Natural killer cell (primary cell): ENCODE data around the gene LY6G6F. TPM values are rescaled to one million over a fixed set of nuclear protein-coding genes. Genes with fewer than 3 reads are reported as not detected.

Source experiments
- ATAC-seq, 3 donors: fragments of 150-1000 bp in 2 of 3; fragments of 200-7000 bp in 1 of 3; cut with Tn5 transposase; 1 replicate in 1 of 3; 2 replicates in 2 of 3; pipeline ENCODE4 v1.10.0; 2021; ENCODE audit warnings: mild to moderate bottlenecking in 2 of 3, moderate library complexity in 2 of 3
- DNase-seq, 2 donors: peaks; one replicate each; pipeline versions ENCODE4 v3.0.0 to v3.0.0-alpha.2; 2013 to 2021; ENCODE audit warnings: mixed read lengths in 1 of 2
- H3K27ac ChIP-seq: one replicate; pipeline ENCODE4 v1.5.1; 2013; ENCODE audit warnings: mild to moderate bottlenecking, low read length
- H3K27me3 ChIP-seq: one replicate; pipeline ENCODE4 v1.6.1; 2013; ENCODE audit warnings: low read length; ENCODE audit not compliant: control insufficient read depth, insufficient read depth
- H3K36me3 ChIP-seq: one replicate; pipeline ENCODE4 v1.6.1; 2013; ENCODE audit warnings: low read length; ENCODE audit not compliant: control insufficient read depth, insufficient read depth
- H3K4me1 ChIP-seq: one replicate; pipeline ENCODE4 v1.6.1; 2013; ENCODE audit warnings: low read length; ENCODE audit not compliant: control insufficient read depth, insufficient read depth
- H3K4me3 ChIP-seq: one replicate; pipeline ENCODE4 v1.5.1; 2013; ENCODE audit warnings: low read length
- H3K9me3 ChIP-seq: one replicate; pipeline ENCODE4 v1.6.1; 2013; ENCODE audit warnings: low read length; ENCODE audit not compliant: control insufficient read depth, insufficient read depth
- H3K27ac Mint-ChIP-seq, 2 donors: one replicate each; pipeline ENCODE4 v1.8.0; 2022; ENCODE audit warnings: mild to moderate bottlenecking in 2 of 2, mixed read lengths in 2 of 2, moderate library complexity in 1 of 2
- H3K27me3 Mint-ChIP-seq, 2 donors: one replicate each; pipeline ENCODE4 v1.8.0; 2022; ENCODE audit warnings: low read depth in 2 of 2, mixed read lengths in 2 of 2
- H3K36me3 Mint-ChIP-seq: one replicate; pipeline ENCODE4 v1.8.0; 2022; ENCODE audit warnings: mixed read lengths
- H3K4me1 Mint-ChIP-seq, 2 donors: one replicate each; pipeline ENCODE4 v1.8.0; 2022; ENCODE audit warnings: mixed read lengths in 2 of 2
- H3K4me3 Mint-ChIP-seq: one replicate; pipeline ENCODE4 v1.8.0; 2022; ENCODE audit warnings: mild to moderate bottlenecking, moderate library complexity, mixed read lengths
- H3K9me3 Mint-ChIP-seq, 2 donors: one replicate each; pipeline ENCODE4 v1.8.0; 2022; ENCODE audit warnings: mixed read lengths in 2 of 2
- CTCF ChIP-seq: fragments of 200-600 bp; IDR thresholded peaks from one replicate; pipeline ENCODE4 v1.8.0; 2022; ENCODE audit warnings: antibody characterized with exemption
- WGBS: methylation state at CpG from one replicate; pipeline ENCODE4 v1.1.7; 2013; ENCODE audit warnings: missing lambda C conversion rate; ENCODE audit not compliant: insufficient coverage; 5-methylcytosine and 5-hydroxymethylcytosine counted together
- intact Hi-C: fragments of 100-400 bp; cut with micrococcal nuclease; formaldehyde crosslinking; loops from one replicate; pipeline ENCODE4 v1.14.2; 2022
- total RNA-seq, 4 donors: library from RNA; stranded (reverse); fragments of 120-200 nt in 1 of 4; gene quantifications; one replicate each; pipeline versions ENCODE4 v1.2.3 to v1.2.4, GENCODE V29; 2013 to 2022

The LY6G6F gene
- total RNA-seq, 3 donors from 2014 or later (not counting 1 experiment from before 2014, with no cell fraction given) = 0.97 to 3.2 (median 1.4) TPM

DNA sequence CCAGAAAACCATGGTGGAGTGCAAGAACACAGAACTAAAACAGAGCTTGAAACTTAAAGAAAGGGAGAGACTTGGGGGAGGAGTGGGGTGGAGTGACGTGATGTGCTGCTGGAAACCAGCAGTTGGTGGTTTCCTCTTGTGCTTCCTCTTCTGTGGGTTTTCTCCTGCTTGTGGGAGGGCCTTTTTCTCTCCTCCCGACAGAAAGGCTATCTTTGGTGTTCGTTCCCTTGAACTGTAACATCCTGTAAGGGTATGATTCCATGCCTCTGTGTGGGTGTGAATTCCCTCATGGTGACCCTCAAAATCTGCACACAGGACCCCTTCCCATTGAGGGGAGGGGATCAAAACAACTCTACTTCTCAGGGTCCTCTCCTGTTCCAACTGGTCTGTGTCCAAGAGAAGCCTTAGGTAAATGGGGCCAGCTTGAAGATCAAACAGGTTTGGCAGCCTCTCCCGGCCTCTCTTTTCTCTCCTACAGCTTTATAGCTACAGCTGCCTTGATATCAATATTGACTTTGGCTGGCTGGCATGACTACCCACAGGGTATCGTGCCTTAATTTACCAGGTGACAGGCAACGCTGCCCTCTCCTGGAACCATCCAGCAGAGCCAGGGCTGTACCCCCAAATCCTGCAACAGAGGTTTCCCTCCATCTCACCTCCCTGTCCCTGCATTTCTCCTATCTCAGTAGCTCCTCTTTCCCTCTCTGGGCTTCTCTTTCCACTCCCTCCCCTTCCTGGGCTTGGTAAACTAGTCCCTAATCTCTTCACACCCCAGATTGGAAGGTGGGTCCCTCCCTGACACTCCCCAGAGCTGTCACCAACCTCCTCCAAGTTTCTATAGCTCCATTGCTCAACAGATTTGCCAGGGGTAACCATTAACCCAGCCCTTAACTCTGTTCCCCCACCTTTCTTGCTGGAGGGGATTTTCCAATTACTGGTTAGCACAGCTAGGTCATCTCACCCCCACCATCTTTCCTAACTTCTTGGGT lies 31.6 kb downstream of the LY6G6F start:
- ATAC-seq = peak; percentile 21 to 40 (median 40)
- peak overlapping the region; percentile 97 for H3K4me3 Mint-ChIP-seq
- peak; percentile 58 to 92 for DNase-seq
- Histone ChIP-seq H3K36me3 (peaks cover 11% of the 10 kb centered on the region), H3K9me3 (no peaks in the 10 kb centered on the region), H3K27ac (peak overlapping the region; percentile 83), H3K4me1 (peaks cover 59% of the 10 kb centered on the region), H3K27me3 (no peaks in the 10 kb centered on the region), H3K4me3 (peak overlapping the region; percentile 17)
- H3K9me3 Mint-ChIP-seq = no peaks in the 10 kb centered on the region
- no peak for TF ChIP-seq CTCF
- no peaks in the 10 kb centered on the region for H3K27me3 Mint-ChIP-seq
- H3K36me3 Mint-ChIP-seq = no peaks in the 10 kb centered on the region
- peak overlapping the region; percentile 91 to 99 for H3K27ac Mint-ChIP-seq
- peaks cover 66 to 85% of the 10 kb centered on the region in 2 donors for H3K4me1 Mint-ChIP-seq
- whole genome bisulfite sequencing = 2% methylated on average over 4 of the region's 6 CpGs
- intact Hi-C loops = loop anchor here (1.0 to 10.0 kb wide), 7 partner anchors 35 to 193 kb away; partner anchors contain the start of genes ABHD16A, ATP6V1G2, BAG6 and DDX39B

DNA sequence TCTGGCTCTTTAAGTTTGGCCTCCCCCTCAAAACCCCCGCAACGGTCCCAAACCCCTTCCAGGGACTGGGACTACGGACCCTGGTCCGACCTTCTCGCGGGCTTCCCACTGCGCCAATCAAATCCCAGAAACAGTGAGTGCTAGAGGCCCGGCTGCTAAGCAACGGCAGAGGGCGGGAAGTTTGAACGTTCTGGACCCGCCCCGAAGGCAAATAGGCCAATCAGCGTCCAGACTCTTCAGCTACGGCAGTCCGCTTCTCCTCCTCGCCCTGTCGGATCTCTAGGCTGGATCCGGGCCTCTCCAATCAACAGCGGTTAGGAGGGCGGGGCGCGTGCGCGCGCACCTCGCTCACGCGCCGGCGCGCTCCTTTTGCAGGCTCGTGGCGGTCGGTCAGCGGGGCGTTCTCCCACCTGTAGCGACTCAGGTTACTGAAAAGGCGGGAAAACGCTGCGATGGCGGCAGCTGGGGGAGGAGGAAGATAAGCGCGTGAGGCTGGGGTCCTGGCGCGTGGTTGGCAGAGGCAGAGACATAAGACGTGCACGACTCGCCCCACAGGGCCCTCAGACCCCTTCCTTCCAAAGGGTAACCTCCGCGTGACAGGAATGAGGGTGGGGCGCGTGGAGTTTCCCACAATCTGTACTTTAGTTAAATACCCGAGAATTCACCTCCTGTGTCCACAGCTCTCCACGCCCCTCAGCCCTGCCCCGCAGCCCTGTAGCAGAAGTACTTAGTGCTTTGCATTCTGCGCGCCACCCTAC lies 33.2 kb downstream of the LY6G6F start, which contains the start of gene MSH5:
Gene MSH5 (plus strand): TSS at position 367 of the 758 bp plus-strand sequence. CDS start 462 bp downstream, outside the sequence.
- Histone ChIP-seq H3K27ac (peak within 1 kb of the TSS; percentile 83), H3K4me3 (peak within 1 kb of the TSS; percentile 66), H3K9me3 (no peaks in the 10 kb centered on the region), H3K27me3 (no peaks in the 10 kb centered on the region), H3K4me1 (peaks cover 44% of the 10 kb centered on the region), H3K36me3 (no peaks in the 10 kb centered on the region)
- Mint-ChIP-seq H3K27ac (peak within 1 kb of the TSS; percentile 91 to 99), H3K36me3 (no peaks in the 10 kb centered on the region), H3K9me3 (no peaks in the 10 kb centered on the region), H3K4me3 (peak within 1 kb of the TSS; percentile 97), H3K4me1 (peaks cover 60 to 71% of the 10 kb centered on the region in 2 donors), H3K27me3 (no peaks in the 10 kb centered on the region)
- peak; percentile 74 to 95 (median 89) for ATAC-seq
- WGBS = 0% methylated on average over 58 of the region's 58 CpGs
- intact Hi-C loops = loop anchor here (2.0 to 10.0 kb wide), 6 partner anchors 58 to 195 kb away; partner anchors contain the start of genes ATP6V1G2, BAG6, DDX39B and GPANK1
- no peak for TF ChIP-seq CTCF
- peak; percentile 95 to 97 for DNase-seq

DNA sequence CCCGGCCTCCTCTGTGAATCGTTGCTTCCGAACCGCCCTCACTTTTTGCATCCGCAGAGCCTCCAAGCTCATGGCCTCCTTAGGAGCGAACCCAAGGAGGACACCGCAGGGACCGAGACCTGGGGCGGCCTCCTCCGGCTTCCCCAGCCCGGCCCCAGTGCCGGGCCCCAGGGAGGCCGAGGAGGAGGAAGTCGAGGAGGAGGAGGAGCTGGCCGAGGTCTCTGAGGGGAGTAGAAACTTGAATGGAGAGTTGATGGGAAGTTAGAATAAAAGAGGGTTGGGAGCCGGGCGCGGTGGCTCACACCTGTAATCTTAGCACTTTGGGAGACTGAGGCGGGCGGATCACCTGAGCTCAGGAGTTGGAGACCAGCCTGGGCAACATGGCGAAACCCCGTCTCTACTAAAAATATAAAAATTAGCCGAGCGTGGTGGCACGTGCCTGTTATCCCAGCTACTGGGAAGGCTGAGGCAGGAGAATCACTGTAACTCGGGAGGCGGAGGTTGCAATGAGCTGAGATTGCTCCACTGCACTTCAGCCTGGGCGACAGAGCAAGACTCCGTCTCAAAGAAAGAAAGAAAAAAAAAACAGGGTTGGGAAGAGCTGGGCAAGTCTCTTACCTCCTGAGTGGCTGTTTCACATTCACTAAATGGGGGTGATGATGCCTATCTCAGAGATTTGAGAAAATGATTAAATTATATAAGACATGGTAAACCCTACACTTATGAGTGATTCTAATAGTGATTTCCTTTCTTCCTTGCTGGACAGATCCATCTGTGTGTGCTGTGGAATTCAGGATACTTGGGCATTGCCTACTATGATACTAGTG lies 33.9 kb downstream of the LY6G6F start:
- Histone ChIP-seq H3K27ac (peak overlapping the region; percentile 49), H3K27me3 (no peaks in the 10 kb centered on the region), H3K9me3 (no peaks in the 10 kb centered on the region), H3K4me3 (peak overlapping the region; percentile 66), H3K4me1 (peaks cover 44% of the 10 kb centered on the region), H3K36me3 (no peaks in the 10 kb centered on the region)
- H3K4me3 Mint-ChIP-seq = peak overlapping the region; percentile 97
- ATAC-seq (peak in 1 of 3 donors; percentile 5), DNase-seq (no peak)
- no peaks in the 10 kb centered on the region for H3K9me3 Mint-ChIP-seq
- H3K36me3 Mint-ChIP-seq = no peaks in the 10 kb centered on the region
- peak overlapping the region; percentile 91 to 99 for H3K27ac Mint-ChIP-seq
- TF ChIP-seq CTCF = no peak
- no peaks in the 10 kb centered on the region for H3K27me3 Mint-ChIP-seq
- 12% methylated on average over 29 of the region's 29 CpGs for WGBS
- peaks cover 52 to 63% of the 10 kb centered on the region in 2 donors for H3K4me1 Mint-ChIP-seq
- intact Hi-C loops = no loop called here
